GM23248 (cell line): ENCODE measurements around the gene SFMBT1. TPM values are rescaled to one million over a fixed set of nuclear protein-coding genes. Genes with fewer than 3 reads are reported as not detected.

Experiments
- DNase-seq: peaks from one replicate; pipeline ENCODE4 v3.0.0-alpha.2; 2015
- H2AFZ ChIP-seq: fragments of 200-600 bp; sonication (generic); 2 replicates; pipeline ENCODE4 v1.6.1; 2016; ENCODE audit warnings: antibody characterized with exemption
- H3F3A ChIP-seq: fragments of 200-600 bp; sonication (generic); 2 replicates; pipeline ENCODE4 v1.6.1; 2016; ENCODE audit warnings: mild to moderate bottlenecking, antibody characterized with exemption, mixed run types; ENCODE audit not compliant: insufficient read depth
- H3K27ac ChIP-seq: fragments of 200-600 bp; sonication (generic); 2 replicates; pipeline ENCODE4 v1.5.1; 2016; ENCODE audit warnings: mild to moderate bottlenecking
- H3K27me3 ChIP-seq: fragments of 200-600 bp; sonication (generic); replicated peaks from 2 replicates; pipeline ENCODE4 v1.6.1; 2016; ENCODE audit warnings: mild to moderate bottlenecking; ENCODE audit not compliant: insufficient read depth
- H3K36me3 ChIP-seq: fragments of 200-600 bp; sonication (generic); 2 replicates; pipeline ENCODE4 v1.6.1; 2016; ENCODE audit warnings: low read depth, mild to moderate bottlenecking
- H3K4me1 ChIP-seq: fragments of 200-600 bp; sonication (generic); 2 replicates; pipeline ENCODE4 v1.6.1; 2016; ENCODE audit warnings: mild to moderate bottlenecking; ENCODE audit not compliant: insufficient read depth
- H3K4me2 ChIP-seq: fragments of 200-600 bp; sonication (generic); one replicate; pipeline ENCODE4 v1.6.1; 2016; ENCODE audit warnings: mild to moderate bottlenecking; ENCODE audit not compliant: unreplicated experiment
- H3K4me3 ChIP-seq: fragments of 200-600 bp; sonication (generic); 2 replicates; pipeline ENCODE4 v1.5.1; 2016; ENCODE audit warnings: mild to moderate bottlenecking
- H3K79me2 ChIP-seq: fragments of 200-600 bp; sonication (generic); 2 replicates; pipeline ENCODE4 v1.6.1; 2016; ENCODE audit warnings: mild to moderate bottlenecking; ENCODE audit not compliant: insufficient read depth
- H3K9ac ChIP-seq: fragments of 200-600 bp; sonication (generic); 2 replicates; pipeline ENCODE4 v1.6.1; 2016; ENCODE audit warnings: mild to moderate bottlenecking
- H3K9me2 ChIP-seq: fragments of 200-600 bp; sonication (generic); 2 replicates; pipeline ENCODE4 v1.6.1; 2016; ENCODE audit warnings: mixed run types, mild to moderate bottlenecking, moderate library complexity; ENCODE audit not compliant: insufficient read depth
- H3K9me3 ChIP-seq: fragments of 200-600 bp; sonication (generic); one replicate; pipeline ENCODE4 v1.6.1; 2017; ENCODE audit warnings: low read depth
- H4K20me1 ChIP-seq: fragments of 200-600 bp; sonication (generic); 2 replicates; pipeline ENCODE4 v1.6.0; 2016; ENCODE audit not compliant: insufficient read depth
- EZH2 ChIP-seq: fragments of 200-600 bp; sonication (generic); IDR thresholded peaks from 2 replicates; pipeline ENCODE4 v1.6.1; 2018; ENCODE audit warnings: antibody characterized with exemption, mild to moderate bottlenecking; ENCODE audit not compliant: insufficient read depth, poor library complexity, severe bottlenecking
- EZH2phosphoT487 ChIP-seq: fragments of 200-600 bp; sonication (generic); IDR thresholded peaks from 2 replicates; pipeline ENCODE4 v1.6.1; 2018; ENCODE audit warnings: antibody characterized with exemption, moderate library complexity, mild to moderate bottlenecking, low read depth; ENCODE audit not compliant: insufficient read depth
- WGBS, 2 experiments: methylation state at CpG; one replicate each; pipeline ENCODE4 v1.1.6; 2015 to 2017; ENCODE audit warnings: low lambda C conversion rate in 2 of 2, low coverage in 1 of 2; ENCODE audit errors: missing lambda C conversion rate in 2 of 2; 5-methylcytosine and 5-hydroxymethylcytosine counted together
- in situ Hi-C: fragments of 300-500 bp; cut with MboI; formaldehyde crosslinking; loops from 2 replicates; pipeline ENCODE4 v1.15.0; 2020
- polyA plus RNA-seq: library from polyadenylated mRNA; unstranded; fragments of >200 nt; fragmentation: Nextera tagmentation; extraction: Ambion mirVana; gene quantifications from 2 replicates; pipeline ENCODE4 v1.2.1, GENCODE V29; 2016
- total RNA-seq: library from RNA; depleted of rRNA; stranded (reverse); fragments of >200 nt; shearing (Covaris generic); gene quantifications from 2 replicates; pipeline ENCODE4 v1.2.3, GENCODE V29; 2014

The SFMBT1 gene
- total and polyA plus RNA-seq, 2 experiments from 2014 or later = 2.3 to 2.6 TPM

- DNase-seq = no peak
- H2AFZ ChIP-seq = no peak overlapping the region
- H3K9me3 ChIP-seq = no peaks in the 10 kb centered on the region
- no peaks in the 10 kb centered on the region for H3K4me1 ChIP-seq
- no peak overlapping the region for H3K4me2 ChIP-seq
- no peak overlapping the region for H3K9ac ChIP-seq
- in situ Hi-C loops = no loop called here
- TF ChIP-seq EZH2 = no peak
- TF ChIP-seq EZH2phosphoT487 = no peak
- H3K79me2 ChIP-seq = no peaks in the 10 kb centered on the region
- WGBS, 2 experiments = 70 to 73% methylated on average over 2 of the region's 2 CpGs
- no peaks in the 10 kb centered on the region for H4K20me1 ChIP-seq
- H3K9me2 ChIP-seq = no peaks in the 10 kb centered on the region
- no peak overlapping the region for H3K4me3 ChIP-seq
- no peak overlapping the region for H3K27ac ChIP-seq
- H3K36me3 ChIP-seq = no peaks in the 10 kb centered on the region
- H3F3A ChIP-seq = peaks cover 9% of the 10 kb centered on the region
- peaks cover 6% of the 10 kb centered on the region for H3K27me3 ChIP-seq
These were observed 6.1 kb upstream of the SFMBT1 start for GRCh38 chr3:53051929-53052328.

GRCh38 chr3:53049987-53050386 is 4.1 kb upstream of the SFMBT1 start:
- peaks cover 10% of the 10 kb centered on the region for H3F3A ChIP-seq
- no peaks in the 10 kb centered on the region for H3K36me3 ChIP-seq
- no peak overlapping the region for H3K9ac ChIP-seq
- H2AFZ ChIP-seq = no peak overlapping the region
- no peaks in the 10 kb centered on the region for H3K4me1 ChIP-seq
- 68 to 75% methylated on average over 8 of the region's 8 CpGs for WGBS, 2 experiments
- H4K20me1 ChIP-seq = no peaks in the 10 kb centered on the region
- H3K9me2 ChIP-seq = no peaks in the 10 kb centered on the region
- no peaks in the 10 kb centered on the region for H3K79me2 ChIP-seq
- H3K27ac ChIP-seq = no peak overlapping the region
- no peaks in the 10 kb centered on the region for H3K9me3 ChIP-seq
- in situ Hi-C loops = no loop called here
- DNase-seq = no peak
- TF ChIP-seq EZH2 = no peak
- no peak for TF ChIP-seq EZH2phosphoT487
- H3K27me3 ChIP-seq = peaks cover 6% of the 10 kb centered on the region
- H3K4me3 ChIP-seq = no peak overlapping the region
- H3K4me2 ChIP-seq = no peak overlapping the region

DNA sequence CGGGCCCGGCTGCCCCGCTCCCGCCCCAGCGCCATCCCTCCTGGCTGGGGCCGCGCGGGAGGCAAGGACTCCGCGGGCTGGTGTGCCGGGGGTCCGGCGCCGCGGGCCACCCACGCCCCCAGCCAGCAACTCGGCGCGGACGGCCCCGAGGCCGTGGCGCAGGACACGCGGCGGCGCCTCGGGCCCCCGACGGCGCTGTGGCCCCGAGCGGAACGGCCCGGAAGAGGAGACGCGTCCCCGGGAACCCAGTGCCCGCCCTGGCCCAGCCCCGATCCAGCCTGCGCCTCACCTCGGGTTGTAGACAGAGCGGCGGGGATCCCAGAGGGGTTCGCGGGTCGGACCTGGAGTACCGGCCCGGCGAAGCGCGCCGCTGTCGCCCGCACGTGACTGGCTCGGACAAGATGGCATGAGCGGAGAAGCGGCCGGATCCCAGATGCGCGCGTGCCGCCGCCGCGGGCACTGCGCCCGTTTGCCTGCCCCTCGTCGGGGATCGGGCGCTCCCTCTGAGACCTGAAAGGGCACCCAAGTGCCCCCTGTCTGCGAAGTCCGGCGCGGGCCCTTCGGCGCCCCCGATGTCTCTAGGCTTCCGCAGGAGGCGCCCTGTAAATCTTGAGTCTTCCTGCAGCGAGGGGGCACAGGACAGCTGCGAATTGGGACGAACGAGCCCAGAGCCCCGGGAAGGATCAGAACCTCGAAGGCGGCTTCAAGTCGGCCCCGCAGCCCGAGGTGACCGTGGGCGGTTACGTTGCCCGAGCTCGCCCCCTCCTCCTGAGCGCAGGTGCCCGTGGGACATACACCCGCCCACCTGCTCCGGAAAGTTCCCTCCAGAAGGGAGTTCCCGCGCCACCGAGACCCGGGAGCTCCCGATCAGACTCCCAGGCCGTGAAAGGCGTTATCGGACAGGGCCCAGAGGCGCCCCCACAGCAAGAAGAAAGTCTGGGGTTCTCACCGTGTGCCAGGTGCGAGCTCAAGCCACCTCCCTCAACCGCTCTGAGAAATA is 598 bp upstream of the SFMBT1 start:
- 0 out of 2 replicates have a peak, but pooled peaks cover 4% of the 10 kb centered on the region for H3K79me2 ChIP-seq
- peaks cover 6% of the 10 kb centered on the region for H3K27me3 ChIP-seq
- 0 out of 2 replicates have a peak overlapping the region, but pooled peaks have one; percentile 71 for H3K9ac ChIP-seq
- H2AFZ ChIP-seq = peak overlapping the region; percentile 88
- no peak for TF ChIP-seq EZH2phosphoT487
- TF ChIP-seq EZH2 = no peak
- DNase-seq = peak; percentile 58
- H3K9me2 ChIP-seq = no peaks in the 10 kb centered on the region
- WGBS, 2 experiments = 4 to 5% methylated on average over 64 to 83 of the region's 113 CpGs
- H3K4me1 ChIP-seq = no peaks in the 10 kb centered on the region
- H3K4me2 ChIP-seq = peak overlapping the region; percentile 25
- H3K9me3 ChIP-seq = no peaks in the 10 kb centered on the region
- no peaks in the 10 kb centered on the region for H4K20me1 ChIP-seq
- H3K4me3 ChIP-seq = peak overlapping the region; percentile 88
- in situ Hi-C loops = no loop called here
- H3F3A ChIP-seq = peaks cover 16% of the 10 kb centered on the region
- no peak overlapping the region for H3K27ac ChIP-seq
- H3K36me3 ChIP-seq = no peaks in the 10 kb centered on the region

DNA sequence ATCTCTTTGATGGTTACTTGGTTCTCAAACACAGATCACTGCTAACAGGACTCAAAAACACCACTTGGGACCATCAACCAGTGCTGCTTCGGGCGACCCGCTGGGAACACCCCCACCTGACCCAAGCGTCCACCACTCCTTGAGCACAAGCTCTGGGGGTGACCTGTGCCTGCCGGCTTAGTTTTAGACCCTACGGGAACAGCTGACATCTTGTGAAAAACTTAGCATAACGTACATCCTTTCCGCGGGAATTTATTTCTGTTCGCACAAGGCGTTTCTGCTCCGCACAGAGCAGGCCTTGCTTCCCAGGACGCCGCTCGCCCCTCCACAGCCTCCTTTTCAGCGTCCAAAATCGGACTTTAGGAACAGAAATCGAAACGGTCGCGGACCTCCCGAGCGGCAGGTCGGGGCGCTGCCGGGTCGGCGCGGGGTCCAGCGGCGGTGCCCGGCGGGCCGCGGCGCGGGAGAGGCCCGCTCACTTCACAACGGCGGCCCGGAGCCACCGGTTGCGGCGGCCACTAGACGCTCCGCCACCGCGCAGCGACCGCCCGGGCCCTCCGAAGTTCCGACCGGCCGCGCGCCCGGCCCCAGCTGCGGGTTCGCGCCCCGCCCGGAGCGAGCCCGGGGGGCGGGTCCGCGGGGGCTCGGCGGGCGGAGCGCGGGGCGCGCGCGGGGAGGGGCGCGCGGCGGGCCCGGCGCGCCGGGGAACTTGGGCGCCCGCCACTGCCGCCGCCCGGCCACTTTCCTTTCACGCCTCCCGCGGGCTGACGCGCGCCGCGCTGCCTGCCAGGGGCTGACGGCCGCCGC is 959 bp downstream of the SFMBT1 start:
- Histone ChIP-seq H3K4me1 (peaks cover 8% of the 10 kb centered on the region), H3K9me3 (no peaks in the 10 kb centered on the region), H3K27me3 (peaks cover 6% of the 10 kb centered on the region), H2AFZ (peak overlapping the region; percentile 94), H3K9ac (peak overlapping the region; percentile 68), H3K27ac (no peak overlapping the region), H3K9me2 (no peaks in the 10 kb centered on the region), H3K4me3 (peak overlapping the region; percentile 78), H3K79me2 (0 out of 2 replicates have a peak, but pooled peaks cover 4% of the 10 kb centered on the region), H3K36me3 (no peaks in the 10 kb centered on the region), H3F3A (peaks cover 24% of the 10 kb centered on the region), H3K4me2 (peak overlapping the region; percentile 87), H4K20me1 (0 out of 2 replicates have a peak, but pooled peaks cover 2% of the 10 kb centered on the region)
- WGBS, 2 experiments = 2 to 3% methylated on average over 31 to 53 of the region's 101 CpGs
- TF ChIP-seq EZH2phosphoT487 (no peak), EZH2 (no peak)
- DNase-seq = peak; percentile 73
- in situ Hi-C loops = no loop called here
